ENCODE measurements around the gene MSX1.

MSX1 gene

DNA sequence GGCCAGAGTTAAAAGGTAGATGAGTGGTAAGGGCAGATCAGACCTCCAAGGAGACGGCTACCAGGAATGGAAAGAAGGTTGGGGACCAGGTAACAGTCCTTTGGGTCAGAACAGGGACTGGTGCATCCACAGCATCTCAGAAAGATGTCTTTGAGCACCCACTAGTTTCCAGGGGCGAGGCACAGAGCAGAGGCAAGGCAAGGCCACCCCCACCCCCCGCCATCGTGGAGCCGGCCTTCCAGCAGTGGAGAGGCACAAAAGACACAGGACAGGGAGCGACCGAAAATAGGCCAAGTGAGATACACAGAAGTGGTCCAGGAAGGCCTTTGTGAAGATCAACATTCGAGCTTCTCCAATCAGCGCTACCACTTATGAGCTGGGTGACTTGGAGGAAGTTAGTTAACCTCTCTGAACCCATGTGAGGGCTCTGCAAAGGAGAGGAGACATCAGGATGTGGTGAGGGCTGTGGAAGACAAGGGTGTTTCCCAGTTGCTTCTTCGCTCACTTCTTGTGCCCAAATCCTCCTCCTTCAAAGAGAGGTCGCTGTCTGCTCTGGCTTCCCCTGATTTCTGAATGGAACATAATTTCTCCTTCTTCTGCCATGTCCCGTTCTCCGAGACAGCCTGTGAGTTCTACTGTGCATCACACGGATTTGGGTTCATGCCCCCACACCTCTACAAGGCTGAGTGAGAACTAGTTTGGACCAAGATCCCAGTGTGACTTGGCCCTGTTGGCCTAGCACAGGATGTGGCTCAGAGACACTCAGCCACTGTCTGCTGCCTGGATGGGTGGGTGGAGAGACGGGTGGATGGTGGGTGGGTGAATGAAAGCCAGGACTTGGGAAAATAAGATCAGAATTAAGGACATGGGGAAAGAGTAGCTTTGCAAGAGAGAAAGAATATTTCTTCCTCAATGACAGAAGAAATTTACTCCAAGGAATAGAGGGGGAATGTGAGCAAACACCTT lies 16.7 kb upstream of the MSX1 start:
- DNase-seq = no peak

DNA sequence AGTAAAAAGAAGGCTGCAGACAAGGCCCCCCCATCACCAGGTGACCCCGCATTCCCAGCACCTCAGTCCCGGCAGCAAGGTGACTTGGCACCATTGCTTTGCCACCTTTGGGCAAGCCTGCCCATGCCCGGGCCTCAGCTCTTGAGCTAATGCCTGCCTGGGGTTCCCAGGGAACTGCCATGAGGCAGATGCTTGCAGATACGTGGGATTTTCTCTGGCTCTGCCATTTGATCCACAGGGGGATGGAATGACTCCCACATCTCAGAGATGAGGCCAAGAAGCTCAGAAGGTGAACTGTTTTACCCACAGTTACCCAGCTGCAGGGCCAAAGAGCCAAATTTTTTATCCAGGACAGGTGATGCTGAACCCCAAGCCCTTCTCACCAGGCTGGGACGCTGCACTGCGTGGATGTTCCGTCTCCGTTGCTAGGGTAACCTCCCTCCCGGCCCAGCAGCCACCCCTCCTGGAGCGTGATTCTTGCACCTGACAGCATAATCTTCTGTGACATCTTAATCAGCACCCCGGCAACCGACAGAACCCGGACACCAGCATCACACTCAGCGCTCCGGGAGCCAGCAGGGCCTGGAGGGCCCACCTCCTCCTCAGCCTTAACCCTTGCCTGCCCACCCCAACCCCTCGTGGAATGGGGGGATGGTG lies 15.7 kb upstream of the MSX1 start:
- no peak for DNase-seq

DNA sequence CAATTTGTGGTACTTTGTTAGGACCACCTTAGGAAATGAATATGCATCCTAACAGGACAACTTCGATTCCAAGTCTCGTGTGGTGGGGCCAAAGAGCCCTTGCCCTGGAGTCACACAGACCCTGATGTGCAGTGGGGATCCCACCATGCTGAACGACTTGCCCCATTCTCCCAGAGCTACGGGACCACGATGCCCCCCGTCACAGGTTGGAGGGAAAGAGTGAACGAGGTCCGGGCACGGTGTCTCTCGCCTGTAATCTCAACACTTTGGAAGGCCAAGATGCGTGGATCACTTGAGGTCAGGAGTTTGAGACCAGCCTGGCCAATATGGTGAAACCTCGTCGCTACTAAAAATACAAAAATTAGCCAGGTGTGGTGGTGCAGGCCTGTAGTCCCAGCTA lies 14.4 kb upstream of the MSX1 start:
- no peak for DNase-seq

DNA sequence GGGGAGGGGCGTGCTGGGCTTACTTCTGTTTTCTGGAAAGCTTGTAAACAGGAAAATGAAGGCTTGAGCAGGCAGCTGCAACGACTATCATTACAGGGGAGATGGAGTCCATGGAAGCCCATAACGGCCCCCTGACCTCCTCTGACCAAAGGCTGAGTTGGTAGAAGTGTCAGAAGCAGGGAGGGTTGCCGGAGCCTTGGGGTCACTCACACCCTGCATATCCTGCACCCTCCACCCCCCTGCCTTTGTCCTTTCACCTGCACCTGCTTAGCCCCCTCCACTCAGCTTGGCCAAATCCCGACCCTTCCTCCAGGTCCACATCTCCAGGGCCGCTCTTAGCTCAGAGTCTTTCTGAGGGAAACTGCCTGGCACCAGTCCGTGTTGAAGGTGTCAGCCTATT lies 12.5 kb upstream of the MSX1 start:
- no peak for DNase-seq

DNA sequence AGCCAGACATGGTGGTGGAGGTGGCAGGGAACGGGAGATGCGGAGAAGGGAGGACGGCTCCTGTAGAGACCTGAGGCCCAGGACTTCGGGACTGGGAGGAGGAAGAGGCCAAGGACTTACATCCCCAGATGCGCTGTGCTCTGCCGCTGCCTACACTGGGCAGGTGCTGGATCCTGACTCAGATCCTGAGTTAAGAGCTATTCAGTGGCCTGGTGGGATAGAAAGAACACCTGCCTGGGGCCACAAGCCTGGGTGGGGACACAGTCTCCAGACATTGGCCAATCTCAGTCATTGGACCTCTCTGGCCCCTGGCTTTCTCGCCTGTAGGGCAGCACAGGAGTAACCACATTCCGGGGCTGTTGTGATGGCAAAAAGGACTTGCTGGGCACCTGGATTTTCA lies 10.9 kb upstream of the MSX1 start:
- no peak for DNase-seq

DNA sequence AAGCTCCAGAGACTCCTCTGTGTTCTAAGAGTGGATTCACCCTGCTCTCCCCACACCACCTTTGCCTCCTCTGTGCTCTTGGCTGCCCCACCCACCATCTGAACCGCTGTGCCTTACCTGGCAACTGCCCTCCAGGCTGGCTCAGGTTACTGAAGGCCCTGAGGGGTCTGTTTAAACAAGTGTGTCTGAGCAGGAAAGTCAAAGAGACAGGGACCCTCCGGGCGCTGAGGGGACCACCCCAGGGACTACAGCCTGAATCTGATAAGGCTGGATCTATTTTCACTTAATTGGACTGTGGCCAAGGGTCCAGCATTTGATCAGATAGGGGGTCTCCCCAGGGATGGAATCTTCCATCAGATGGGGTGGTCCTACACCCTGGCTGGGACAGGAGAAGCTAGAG lies 10.4 kb upstream of the MSX1 start:
- DNase-seq = no peak

DNA sequence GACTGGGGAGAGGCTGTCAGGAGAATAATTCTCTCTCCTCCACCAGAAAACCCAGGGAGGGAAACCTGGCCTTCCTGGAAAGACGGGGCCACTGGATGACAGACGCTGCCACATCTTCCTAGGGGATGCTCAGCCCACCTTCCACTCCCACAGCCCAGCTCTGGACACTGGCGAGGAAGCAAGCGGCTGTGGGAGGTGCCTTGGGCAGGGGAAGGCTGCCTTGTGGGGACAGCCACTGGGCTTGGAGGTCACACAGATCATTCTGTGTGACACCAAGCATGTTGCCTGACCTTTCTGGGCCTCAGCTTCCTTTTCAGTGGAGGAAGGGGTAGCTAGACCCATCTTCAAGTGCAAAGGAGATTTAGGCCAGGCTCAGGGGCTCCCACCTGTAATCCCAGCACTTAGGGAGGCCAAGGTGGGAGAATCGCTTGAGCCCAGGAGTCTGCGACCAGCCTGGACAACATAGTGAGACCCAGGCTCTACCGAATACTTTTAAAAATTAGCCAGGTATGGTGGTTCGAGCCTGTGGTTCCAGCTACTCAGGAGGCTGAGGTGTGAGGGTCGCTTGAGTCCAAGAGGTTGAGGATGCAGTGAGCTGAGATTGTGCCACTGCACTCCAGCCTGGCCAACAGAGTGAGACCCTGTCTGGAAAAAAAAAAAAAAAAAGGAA lies 9.8 kb upstream of the MSX1 start:
- no peak for DNase-seq

DNA sequence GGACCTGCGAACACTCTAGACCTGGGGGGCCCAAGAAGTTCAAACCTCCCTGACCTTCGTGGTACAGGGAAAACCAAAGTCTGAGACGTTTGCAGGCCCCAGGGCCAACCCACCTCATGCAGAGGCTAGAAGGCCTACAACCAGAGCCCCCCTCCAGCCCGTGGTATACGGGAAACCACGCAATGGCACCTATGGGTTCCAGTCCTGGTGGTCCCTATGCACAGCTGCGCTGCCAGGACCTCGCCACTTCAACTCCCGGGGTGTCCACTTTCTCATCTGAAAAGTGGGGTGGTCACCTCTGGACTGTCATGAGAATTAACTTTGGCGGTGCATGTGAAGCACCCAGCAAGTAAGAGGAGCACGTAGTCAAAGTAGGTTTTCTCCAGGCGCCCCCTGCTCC lies 8.4 kb upstream of the MSX1 start:
- no peak for DNase-seq

DNA sequence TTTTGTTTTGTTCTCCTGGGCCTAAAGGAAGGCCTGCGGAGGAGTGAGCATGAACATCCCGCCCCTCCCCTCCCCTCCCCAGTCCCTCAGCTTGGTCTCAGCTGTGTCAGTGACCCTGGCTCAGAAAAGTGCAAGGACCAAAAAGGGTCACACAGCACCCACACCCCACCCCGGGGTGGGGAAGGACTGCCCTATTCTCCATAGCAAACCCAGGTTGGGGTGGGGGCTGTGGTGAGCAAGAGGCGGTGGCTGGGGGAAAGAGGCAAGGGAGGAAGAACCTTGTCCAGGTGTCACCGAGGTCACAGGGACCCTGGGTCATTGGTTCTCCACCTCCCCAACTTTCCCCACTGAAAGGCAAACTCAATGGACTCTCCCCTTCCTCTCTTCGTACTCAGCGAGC lies 7.6 kb upstream of the MSX1 start:
- no peak for DNase-seq

DNA sequence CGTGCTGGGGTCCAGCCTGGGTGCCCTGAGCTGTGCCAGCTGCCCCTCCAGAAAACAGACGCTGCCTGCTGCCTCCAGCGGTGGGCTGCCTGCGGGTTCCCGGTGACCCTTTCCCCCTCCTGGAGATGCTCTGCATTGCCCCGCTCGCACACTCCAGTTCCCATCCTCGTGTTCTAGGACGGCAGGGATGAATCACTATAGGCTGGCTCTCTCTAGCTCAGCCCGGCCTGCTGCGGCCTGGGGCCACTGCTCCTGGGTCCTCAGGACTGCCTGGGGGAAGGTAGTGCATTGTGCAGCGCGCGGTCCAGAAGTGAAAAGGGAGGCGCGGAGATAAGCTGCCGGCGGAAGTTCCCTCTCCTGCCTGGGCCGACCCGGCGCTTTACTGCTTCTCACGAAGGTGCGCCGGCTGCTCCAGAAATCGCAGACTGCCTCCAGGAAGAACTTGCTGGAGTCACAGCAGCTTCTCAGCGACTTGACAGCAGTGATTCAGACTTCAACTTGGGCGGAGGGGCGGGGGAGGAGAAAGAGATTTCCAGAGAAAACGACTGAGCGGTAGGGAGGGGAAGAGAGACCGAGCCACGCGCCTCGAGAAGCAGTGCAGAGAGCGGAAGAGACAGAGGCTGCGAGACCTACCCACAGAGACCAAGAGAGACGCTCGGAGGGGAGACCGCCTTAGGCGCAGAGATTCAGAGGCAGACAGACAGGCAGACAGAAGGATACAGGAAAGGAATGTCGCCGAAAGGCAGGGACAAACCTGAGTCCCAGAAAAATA lies 6.7 kb upstream of the MSX1 start:
- peak; percentile 77 for DNase-seq

DNA sequence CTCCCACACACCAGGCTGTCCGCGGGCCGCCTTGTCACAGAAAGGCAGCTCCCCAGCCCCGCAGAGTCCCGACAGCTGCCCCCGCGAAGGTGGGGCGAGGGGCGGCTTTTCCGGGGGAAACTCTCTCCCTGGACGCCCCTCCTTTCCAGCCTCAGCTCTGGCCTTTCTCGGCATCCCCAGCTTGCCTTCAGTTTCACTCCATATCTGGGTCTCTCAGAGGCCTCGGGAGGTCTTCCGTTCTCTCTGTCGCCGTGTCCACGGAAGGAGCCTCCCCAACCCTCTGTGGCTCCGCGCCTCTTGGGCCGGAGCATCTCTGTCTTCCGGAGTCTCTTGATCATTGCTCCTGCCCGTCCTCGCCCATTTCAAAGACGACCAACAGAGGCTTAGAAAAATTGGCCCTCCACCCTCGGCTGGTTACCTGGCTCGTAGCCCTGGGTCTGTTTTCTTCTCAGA lies 6.1 kb upstream of the MSX1 start:
- no peak for DNase-seq

DNA sequence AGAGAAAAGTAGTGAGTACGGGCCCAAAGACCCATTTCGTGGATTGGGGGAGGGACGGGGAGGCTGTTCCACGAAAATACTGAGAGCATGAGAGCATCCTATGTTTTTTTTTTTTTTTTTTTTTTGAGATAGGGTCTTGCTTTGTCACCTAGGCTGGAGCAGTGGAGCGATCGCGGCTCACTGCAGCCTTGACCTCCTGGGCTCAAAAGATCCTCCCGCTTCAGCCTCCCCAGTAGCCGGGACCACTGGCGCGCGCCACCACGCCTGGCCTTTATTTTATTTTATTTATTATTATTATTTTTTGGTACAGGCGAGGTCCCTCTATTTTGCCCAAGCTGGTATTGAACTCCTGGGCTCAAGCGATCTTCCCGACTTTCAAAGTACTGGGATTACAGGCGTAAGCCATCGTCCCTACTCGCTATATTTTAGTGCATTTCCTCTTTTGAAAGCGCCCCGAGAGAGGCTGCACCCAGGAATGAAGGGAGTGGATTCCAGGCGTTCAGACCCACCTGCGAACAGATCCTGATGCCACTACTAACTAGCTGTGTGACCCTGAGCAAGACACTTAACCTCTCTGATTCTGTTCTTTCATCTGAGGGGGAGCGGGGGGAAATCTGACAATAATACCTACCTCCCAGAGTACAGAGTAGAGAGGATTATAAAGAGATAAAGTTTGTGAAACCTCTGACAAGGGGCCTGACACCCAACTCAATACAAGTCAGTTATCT lies 5.4 kb upstream of the MSX1 start:
- DNase-seq = no peak

DNA sequence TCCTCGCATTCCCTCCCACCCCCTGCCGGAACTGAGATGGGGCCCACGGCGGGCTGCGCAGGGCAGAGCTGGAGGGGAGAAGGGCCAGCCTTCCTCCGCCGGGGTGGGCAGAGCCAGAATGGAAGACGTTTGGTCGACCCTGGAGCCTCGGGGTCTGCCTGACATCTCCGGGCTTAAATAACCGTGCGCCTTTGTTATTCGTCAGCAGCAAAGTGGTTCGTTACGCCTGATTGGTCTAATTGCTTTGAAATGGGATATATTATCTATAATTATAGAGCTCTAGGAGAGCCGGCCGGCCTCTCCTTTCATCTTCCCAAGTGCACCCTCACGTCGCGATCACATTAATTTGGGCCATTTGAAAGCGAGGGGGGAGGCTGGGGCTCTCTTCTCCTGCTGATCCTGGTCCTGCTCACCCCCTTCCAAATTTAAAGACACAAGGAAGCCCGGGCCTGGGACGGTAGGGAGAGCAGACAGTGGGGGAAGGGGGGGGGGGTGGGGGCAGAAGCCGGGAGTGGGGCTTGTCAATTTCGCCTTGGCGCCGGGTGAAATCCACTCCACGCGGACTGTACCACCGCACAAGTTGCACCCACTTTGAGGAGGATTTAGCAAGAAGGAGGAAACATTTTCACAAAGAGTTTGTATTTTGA lies 4.7 kb upstream of the MSX1 start:
- no peak for DNase-seq

DNA sequence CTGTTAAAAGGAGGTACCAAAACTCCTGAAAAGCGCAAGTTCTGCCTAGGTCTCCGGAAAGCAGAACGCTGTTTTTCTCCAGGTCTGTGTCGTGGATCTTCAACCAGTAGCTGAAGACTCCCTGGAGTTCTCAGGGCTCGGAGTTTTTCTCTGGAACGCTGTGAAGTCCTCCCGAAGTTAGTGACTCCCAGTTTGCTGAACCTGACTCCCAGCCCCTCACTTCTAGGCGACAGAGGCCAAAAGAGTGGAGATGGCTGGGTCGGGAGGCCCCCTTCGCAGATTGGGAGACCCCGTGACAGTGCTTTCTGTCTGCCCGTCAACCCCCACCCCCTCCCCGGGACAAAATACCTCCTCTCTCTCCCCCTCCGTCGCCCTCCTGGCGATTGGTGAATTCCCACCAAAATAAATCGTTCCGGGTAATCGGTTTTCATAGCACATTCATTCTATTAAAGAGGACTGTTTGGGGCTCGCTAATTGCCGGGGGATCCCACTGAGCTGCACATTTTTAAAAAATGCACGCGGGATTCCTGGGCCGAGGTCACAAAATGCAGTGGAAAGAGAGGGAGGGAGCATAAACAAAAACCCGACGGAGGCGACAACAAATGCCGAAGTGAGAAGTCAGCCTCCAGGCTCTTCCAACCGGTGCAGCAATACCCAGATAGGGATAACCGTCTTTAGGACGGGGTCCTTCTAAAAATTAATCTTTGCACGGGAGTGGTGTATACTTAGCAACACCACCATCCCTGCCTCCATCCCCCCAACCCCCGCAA lies 4.0 kb upstream of the MSX1 start:
- DNase-seq = no peak

DNA sequence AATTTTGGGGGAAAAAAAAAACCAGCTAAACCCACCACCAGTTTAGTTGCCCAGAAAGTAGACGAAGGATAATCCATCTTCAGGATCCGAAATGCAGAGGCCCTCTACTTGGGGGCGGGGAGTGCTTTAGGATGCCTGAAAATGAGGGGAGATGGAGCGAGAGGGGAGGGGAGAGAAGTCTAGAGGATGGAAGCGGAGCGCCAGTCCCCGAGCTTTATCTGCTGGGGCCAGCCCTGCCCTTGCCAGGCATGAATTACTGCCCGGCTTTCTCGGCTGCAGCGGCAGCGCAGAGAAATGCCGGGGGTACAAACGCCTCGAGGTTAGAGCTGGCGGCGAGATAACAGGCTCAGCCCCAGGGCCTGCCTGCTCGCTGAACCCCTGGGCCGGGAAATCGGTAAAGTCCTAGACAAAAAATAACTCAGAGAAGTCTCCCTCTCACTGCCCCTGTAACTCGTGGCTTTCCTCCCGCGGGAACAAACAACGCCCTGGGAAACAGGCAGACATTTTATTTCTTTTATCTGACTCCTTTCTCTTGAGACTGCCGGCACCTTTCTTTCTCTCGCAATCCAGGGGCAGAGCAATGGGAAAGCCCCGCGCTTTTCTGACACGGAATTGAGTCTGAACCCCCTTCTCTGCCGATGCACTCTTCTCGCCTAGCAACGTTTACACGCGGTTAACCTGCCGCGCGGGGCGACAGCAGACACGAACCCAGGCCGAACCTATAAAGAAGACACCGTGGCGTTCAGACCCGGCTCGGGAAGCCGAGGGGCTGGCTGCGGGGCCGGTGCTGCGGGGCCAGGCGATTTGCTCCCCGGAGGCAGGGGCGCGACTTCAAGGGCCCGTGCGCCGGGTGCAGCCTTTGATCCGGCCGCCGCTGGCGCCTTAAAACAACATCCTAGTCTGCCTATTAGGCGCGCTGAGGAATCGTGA lies 3.1 kb upstream of the MSX1 start:
- DNase-seq = no peak

DNA sequence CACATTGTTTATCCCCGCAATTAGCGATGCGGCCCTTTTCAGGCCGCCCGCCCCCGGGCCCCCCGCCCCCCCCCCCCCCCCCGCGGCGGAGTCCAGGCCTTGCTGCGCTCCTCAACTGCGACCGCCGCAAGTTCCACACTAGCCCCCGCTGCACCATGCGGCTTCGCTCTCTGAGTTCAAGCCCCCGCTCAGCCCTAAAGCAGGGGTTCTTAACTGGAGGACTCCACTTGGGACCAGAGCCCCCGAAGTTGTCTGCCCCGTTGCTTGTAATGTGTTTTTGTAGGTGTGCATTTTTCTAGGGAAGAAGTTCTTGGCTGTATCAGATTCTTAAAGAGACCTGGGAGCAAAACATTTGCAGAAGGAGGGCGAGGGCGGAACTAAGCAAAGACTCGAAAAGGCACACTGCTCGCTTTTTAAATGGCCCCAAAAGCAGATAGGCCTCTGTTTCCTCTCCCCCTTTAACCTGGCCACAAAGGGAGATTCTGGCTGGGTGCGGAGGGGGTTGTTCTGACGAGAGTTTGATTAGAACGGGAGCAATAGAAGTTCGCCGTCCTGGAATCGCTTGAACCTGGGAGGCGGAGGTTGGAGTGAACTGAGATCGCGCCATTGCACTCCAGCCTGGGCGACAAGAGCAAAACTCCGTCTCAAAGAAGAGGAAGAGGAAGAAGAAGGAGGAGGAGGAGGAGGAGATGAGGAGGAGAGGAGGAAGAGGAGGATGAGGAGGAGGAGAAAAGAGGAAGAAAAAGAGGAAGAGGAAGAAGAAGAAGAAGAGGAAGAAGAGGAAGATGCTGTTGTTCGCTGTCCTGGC lies 2.3 kb upstream of the MSX1 start:
- no peak for DNase-seq

DNA sequence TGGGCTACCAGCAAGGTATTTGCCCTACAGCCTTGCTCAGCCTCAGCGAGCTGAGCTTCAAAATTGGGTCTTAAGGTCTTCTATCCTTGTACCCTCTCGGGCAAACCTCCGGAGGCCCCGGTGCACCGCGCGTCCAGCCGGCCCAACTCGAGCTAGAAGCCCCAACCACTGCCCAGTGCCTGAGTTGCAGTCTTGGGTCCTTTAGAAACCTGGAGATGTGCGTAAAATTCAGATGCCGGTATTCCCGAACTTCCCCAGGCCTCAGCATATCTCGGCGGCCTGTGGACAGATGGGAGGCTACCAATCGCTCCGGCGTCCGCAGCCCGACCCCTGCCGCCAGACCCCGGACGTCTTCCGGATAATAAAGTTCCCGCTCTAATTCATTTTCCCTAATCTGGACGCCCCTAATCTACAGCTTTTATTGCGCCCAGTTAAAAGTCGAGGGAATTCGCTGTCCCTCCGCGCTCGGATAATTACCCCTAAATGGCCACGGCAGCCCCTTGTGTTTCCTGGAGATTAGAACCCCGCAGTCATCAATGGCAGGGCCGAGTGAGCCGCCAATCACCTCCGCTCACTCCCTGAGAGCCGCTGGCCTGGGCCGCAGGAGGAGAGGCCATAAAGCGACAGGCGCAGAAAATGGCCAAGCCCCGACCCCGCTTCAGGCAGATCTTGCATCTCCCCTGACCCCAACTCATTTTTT lies 1.5 kb upstream of the MSX1 start:
- no peak for DNase-seq

All from EL (cell line).